GM19324 (cell line): ENCODE measurements around the gene FOXP1.

Experiments used
- ATAC-seq: cut with Tn5 transposase; IDR thresholded peaks from one replicate; pipeline ENCODE4 v1.9.1; 2021; ENCODE audit warnings: mild to moderate bottlenecking, moderate library complexity; ENCODE audit not compliant: unreplicated experiment, low FRiP score

The FOXP1 gene

DNA sequence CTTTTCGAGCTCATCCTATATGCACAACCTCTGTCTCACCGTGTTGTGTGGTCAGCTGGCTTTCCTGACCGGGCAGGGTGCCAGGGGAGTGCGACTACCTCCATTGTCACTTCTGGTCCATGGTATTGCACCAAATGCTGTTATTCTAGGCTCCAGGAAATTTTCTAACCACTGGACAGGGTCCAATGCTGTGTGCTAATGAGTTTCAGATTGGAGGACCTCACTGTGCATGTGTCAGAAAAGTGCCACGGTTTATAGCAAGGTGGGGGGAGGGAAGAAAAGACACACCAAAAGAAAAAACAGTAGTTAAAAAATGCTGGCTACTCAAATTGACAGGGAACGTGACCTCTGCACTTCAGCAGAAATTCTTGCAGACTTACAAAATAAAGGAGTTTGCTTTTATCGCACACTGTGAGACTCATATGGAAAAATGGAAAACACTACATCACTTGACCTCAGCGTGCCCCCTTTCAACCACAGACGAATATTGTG is 480.1 kb downstream of the FOXP1 start:
- no peak for ATAC-seq

DNA sequence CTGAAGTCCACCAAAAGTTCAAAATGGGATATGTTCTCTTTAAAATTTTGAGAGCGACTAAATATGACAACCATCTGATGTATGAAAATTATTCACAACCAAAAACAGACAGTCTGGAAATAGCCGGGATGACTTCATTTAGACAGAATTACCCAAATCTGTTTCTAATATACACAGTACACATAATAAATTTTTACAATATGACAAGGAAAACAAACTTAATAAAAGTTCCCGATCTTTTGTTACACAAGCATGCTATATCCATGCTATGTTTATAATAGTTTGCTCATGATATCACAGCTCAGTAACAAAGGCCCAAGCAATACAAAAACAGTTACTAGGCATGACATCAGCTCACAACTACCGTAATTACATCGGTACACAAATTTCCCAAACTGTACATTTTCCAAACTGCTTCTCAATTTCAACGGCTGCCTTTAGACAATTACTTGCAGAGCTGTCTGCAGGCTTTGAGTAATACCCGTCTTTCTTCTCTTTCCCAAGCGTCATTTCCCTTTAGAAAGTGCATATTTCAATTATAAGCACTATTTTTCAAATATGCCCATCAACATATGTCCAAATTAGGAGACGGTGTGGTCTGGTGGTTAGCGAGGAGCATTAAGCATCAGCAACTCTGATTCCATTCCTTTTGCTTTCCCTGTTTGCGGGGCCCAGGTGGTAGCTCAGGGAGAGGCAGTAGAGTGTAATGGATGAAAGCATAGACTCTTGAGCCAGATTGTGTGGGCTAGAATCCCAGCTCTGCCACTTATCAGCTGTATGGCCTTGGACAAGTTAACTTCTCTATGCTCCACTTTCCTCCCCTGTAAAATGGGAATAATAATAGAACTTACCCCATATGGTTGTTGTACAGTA is 481.2 kb downstream of the FOXP1 start:
- no peak for ATAC-seq

DNA sequence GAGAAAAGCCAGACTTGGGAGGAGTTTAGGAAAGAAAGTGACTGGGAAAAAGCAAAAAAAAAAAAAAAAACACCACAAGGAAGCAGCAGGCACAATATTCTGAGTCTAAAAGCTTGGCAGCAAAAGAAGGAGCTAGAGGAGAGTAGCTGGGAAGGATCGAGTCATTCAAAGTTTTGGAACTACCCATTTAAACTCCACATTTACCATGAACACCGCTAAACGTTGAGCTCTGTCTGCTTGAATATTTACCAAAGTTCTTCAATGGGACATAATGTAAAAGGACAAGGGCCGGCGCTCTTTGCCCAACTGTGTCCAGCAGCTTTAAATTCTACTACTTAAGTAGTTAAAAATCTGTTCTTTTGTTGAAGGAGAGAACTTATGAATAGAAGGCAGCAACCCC is 481.9 kb downstream of the FOXP1 start:
- ATAC-seq: no peak

DNA sequence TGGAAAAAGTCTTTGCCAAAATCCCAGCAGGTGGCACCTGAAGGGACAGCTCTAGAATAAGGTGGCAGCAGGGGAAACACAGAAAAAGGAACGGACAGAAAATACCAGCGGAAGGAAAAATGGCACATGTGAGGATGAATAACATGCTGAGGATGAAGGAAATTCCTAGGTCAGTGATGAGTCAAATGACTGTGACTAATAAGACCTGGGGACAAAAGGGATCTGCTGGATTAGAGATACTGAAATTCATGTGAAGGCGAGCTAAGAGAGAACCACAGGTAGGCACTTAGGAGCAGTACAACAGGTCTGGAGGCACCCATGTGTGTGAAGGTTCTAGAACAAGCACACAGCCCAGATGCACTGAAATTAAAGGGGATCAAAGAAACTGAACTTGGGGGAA is 482.5 kb downstream of the FOXP1 start:
- no peak for ATAC-seq

DNA sequence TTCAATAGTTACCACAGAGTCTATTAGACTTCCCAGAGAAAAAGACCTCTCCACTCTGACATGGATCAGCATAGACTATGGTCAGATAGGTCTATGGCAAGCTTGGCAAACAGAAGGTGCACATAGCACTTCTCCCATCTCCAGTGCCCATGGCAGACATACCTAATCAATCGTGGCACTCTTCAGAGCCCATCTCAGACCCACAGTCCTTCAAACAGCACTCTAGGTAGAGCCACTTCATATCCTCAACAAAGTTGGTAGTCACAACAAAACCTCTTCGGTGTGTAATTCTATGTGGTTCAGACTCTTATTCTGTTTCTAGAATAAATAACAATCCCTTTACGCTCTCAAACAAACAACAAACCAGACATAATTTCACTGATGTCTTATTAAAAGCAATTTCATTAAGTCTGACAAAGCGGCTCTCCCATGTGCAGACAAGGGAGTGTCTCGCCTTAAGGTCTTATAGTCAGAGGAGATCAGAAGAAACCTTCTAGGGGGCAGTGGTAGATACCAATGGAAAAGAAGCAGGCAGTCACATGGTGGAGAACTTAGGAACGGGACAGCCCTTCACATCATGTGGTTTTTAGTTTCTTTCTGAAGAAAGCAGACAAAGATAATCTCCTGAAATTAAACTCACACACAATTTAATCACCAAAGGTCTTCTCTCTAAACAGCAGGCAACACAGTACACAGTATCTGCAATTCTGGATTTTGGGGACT is 483.4 kb downstream of the FOXP1 start:
- no peak for ATAC-seq

DNA sequence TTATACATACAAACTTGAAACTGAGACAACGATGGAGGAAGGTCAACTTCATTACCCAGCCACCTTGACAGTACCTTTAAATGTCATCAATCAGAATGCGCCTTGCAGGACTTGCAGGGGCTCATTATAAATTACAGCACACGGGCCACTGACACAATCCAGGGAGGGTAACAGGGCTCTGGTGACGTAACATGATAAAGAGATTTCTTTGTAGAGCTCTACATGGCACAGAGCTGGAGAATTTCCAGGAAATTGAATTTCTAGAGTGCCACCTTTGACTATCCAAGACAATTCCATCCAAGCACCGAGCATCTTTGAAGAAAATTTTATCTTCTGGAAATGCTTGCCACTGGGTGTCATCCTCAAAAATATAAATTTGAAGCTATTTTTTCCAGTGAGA is 486.0 kb downstream of the FOXP1 start:
- no peak for ATAC-seq

DNA sequence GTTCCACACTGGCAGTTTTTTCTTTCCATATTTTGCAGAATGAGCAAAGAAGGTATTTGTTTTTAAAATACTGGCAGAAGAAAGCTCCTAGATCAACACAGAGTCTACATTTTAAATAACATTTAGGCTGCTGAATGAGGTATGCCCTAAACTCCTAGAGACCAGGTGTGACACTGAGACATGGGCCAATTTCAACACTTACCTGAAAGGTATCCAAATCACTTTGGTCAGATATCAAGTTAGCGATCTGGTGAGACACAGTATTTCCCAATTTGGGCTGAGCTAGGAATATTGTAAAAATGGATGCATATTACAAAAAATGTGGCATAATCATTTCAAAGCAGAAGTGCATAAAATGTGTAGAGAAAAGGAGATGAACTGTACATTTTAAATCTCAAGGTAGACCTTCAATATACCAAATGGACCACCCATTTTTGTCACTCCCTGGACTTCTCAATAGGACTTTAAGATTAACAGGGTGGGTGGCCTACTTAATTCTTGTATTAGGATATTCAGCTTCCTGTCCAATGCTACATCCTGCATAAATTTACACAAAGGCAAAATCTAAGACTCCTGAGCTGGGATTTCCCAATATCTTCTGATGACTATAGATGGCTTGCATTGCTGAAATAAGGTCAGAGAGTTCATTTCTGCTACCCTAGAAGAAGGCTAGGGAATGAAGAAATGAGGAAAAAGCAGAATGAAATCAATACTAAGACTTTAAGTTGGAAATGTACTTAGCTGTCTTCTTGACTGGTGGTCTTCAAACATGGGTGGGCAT is 487.8 kb downstream of the FOXP1 start:
- no peak for ATAC-seq

DNA sequence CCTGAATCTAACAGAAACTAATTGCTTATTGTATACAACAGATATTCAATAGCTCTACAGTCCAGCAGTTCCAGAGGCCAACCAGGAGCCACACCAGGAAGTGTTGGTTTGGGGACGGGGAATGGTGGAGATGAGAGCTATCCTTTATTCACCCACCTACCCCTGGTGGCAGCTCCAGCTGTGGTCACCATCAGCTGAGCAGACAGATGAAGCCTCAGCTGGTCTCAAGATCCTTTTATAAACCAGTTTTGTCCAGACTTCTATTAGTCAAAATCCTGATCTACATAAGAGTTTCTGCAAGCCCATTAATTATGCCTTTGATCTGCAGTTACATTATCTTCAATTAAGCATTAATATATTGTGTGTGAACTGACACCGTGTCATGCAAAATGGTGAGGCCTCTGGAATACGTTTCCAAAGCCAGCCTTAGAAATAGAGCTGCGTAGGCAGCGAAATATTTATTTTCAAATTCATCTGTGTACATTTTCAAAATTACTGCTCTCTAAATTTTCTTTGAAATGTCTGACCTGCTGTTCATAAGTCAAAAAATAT is 488.8 kb downstream of the FOXP1 start:
- ATAC-seq: no peak

DNA sequence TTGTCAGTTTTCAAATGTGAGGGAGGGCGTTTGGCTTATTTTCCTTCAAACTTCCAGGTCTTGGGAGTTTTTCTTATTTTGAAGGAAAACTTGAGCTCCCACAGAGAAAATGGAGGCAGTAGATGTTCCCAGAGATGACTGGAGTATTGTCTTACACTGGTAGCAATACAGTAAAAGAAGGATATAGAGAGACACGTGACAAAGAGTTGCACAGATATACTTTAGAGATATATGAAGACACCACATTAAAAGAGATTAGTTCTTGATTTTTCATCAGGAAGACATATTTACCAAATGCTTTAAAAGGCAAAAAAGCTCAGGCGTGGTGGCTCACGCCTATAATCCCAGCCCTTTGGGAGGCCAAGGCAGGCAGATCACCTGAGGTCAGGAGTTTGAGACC is 490.9 kb downstream of the FOXP1 start:
- no peak for ATAC-seq

DNA sequence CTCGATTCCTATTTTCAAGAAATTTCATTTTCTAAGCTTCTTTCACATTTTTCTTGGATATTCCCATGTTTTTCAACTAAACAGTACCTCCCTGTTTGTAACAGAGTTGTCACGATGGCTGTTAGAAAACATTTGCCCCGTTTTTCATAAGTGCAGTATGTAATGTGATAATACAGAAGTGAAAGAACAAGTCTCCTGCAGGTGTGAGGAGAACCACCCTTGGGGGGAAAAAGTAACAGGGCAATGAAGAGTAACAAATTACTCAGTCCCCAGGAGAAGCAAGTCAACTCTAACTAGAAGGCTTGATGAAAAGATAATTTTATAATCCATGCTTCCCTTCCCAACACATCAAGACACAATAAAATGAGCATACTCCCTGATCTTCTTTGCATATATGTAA is 493.3 kb downstream of the FOXP1 start:
- ATAC-seq: no peak

DNA sequence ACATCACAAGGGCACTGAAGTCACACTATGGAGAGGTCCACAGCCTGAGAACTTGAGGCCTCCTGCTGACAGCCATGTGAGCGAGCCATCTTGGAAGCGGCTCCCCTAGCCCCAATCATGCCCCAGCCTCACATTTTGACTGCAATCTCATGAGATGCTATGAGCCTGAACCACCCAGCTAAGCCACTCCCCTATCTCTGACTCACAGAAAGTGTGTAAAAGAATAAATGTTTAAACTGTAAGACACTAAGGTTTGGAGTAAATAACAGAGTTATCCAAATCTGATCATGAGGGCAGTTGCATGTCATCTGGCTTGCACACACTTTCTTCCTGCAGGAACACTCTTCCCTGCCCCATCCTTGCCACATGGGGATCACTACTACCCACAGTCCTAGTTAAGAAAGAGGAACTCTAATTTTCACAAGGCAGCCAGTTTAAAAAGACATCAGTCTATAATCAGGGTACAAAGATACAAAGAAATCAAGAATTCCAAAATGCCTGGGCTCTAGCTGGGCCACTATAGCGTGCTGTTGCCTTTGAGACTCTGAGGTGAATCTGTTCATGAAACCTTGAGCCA is 494.2 kb downstream of the FOXP1 start:
- no peak for ATAC-seq

DNA sequence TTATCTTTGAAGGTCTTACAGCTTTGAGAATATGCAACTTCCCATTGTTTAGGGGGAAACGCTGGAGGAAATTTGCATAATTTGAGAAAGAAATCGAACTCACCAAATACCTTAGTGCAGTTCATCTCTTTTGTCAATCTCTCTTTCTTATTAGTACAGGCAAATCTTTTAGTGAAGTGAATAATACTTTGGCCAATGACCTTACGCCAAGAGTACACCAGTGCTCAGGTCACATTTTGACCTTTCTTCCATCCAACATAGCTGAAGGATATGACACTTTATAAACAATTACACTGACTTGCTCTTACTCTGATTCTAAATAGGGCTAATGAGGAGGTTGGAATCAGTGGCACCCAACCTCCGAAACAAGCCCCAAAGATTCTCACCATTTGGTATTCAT is 494.8 kb downstream of the FOXP1 start:
- no peak for ATAC-seq

DNA sequence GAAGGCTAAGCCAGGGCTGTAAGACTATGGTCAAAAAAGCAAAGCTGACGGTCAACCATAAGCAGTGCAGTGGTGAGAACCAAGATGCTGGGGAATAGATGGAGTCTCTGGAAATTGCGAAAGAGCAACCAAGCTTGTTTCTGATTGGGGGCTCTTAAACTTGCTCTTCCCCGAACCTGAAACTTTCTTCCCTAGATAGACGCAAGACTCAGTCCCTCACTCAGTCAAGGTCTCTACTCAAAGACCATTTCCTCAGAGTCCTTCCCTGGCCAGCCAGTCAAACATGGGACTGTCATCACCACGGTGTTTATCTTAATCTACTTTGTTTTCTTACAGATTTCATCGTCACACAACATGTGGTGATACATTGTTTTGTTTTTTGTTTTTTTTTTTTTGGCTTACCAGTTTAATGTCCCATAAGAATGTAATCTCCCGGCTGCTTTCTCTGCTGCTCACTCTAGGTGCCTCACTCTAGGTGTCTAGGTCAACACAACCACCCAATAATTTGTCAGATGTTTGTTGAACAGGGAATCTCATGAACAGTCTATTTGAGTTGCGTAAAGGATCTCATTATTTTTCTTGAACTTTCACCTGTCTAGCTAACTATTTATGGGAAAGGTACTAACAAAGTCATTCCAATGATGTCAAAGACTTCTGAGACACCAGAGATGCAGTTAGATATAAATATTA is 495.4 kb downstream of the FOXP1 start:
- no peak for ATAC-seq

DNA sequence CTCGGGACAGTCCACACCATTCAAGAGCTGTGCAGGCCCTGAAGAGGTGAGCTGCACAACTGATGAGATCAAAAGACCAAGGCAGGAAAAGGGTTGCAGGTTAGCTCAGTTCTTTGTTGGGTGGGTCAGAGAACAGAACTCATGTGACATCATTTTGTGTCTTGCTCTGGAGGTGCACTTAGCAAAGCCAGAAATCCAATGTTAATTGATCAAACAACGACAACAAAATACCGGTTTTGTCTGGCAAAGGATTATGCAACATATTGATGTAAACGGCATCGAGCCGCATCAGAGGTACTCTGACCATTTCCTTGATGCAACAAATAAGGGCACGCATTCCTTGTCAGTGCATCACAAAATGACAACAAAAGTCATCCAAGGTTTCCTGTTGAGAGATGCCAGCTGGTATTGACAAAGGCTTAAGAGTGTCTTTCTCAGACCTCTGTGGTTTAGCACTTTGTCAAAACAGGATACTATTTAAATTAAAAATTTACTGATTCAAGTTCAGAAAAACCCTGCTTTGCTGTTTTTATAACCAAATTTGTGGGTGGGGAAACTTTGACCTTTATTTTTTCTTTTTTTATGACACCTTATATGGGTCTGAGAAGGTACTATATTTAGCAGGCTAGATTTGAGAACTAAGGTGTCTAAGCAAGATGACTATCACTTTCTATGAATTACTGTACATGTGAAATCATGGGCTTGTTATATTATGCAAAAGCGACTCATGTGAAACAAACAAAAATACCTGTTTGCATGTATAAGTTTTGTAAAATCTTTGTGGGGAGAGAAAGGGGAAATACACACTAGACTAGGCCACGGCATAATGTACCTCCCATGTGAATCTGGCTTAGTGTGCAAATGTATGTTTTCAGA is 496.1 kb downstream of the FOXP1 start:
- ATAC-seq: peak; percentile 95

DNA sequence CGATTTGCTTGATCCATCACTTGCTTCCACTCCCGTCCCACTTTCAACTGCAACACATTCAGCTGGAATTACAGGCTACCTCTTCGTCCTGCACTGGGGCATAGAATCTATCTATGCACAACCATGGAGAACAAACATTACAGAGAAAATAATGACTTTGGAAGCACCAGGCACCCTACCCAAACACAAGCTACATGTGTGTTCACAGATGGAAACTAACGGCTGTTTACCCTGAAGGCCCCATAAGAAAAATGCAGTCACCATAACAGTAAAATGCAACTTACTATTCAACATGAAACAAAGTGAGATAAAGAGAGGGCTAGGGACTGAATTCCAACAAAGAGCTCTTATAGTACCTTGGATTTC is 496.8 kb downstream of the FOXP1 start:
- ATAC-seq: no peak

DNA sequence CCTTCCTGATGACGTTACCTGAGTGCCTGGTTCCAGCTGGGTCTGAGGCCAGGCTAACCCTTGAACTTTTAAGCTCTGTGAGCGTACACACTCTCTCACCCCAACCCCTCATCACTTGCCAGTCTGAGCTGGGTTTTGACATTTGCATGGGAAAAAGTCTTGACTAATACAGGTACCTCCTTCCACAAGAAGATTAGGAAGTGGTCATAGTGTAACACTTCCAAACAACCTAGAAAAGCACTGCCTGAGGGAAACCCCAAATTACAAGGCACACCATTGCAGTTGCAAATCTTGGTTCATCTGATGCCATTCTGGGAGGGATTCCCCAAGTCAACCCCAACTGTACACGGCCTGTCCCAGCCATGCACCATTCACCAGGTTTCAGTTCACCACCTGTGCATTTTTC is 499.8 kb downstream of the FOXP1 start:
- ATAC-seq: no peak

DNA sequence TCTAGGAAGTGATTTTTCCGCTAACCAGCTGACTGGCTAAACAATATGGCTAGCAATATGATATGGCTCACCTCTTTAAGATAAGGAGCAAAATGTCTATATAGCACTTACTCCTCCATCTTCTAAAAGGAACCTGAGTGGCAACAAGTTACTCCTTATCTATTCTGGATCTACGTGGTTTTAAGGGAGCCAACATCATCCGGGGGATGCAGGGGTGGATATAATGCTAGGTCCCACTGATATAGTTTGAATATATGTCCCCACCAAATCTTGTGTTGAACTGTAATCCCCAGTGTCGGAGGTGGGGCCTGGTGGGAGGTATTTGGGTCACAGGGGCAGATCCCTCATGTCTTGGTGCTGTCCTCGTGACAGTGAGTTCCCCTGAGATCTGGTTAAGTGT is 500.7 kb downstream of the FOXP1 start:
- ATAC-seq: no peak

DNA sequence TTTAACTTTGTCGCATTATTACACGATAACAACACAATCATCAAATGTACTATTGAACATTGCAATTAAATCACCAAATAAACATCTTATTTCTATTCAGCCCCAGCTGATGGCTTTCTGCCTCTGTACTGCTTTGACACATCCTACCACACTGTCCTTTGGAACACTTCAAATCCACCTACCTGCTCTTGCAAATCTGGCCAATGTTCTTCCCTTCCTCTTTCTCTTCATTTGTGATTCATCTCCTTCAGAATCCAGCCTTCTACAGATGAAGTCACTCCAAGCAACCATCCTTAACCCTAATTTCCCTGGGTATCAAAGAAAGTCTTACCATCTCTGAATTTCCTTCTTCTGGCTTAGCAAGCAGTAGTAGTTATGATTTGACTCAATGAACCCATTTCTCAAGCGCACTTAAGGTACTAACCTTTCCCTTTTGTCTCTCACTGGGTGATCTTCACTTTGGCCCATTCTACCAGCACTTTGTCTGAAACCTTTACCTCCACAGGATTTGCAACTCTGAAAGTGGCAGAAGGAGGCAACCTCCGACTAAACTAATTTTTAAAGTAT is 502.9 kb downstream of the FOXP1 start:
- no peak for ATAC-seq
